ENCODE results near the gene GMEB1. TPM values are rescaled to one million over a fixed set of nuclear protein-coding genes. Genes with fewer than 3 reads are reported as not detected.

Gene GMEB1
- total and polyA plus RNA-seq, 5 donors: 2.9 to 7.7 (median 7.2) TPM

DNA sequence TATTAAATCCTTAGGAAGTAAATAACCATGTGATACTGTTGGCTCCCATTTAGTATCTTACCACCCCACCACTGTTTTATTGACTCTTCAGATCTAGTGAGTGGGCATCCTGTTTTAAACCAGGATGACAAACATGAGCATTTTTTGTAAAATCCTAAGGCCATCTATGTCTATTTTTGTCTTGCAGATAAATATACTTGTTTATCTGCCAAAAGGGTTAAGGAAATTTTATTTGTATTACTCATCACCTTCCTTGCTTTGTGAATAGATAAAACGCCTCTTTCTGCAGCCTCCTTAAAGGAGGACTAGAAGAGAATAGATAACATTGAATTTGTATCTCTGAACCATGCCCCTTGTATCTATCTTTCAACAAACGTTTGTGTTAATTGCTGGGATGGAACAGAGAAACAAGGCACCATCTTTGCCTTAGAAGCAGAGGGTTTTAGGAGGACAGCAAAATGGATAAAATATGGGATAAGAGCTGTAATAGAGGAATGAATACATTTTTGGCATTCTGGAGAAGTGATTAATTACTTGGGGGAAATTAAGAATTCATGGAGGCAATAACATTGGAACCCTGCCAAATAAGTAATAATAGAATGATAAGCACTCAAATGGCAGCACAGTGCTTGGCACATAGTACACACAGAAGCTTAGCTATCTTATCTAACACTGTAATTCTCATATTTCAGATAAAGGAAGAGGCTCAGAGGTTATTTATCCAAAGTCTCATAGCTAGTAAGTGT is 82.9 kb downstream of the GMEB1 start:
- H3K4me1 ChIP-seq (ENCODE audit: control insufficient read depth, insufficient read depth, low read length): peaks cover 11% of the 10 kb centered on the region
- intact Hi-C loops (cut with DNase I): no loop called here
- H3K4me3 ChIP-seq (ENCODE audit: low read length): no peak overlapping the region
- no peak for DNase-seq
- ATAC-seq: peak in 1 of 2 donors; percentile 33
- H3K27me3 ChIP-seq (ENCODE audit: control insufficient read depth, insufficient read depth): no peaks in the 10 kb centered on the region
- WGBS: 7% methylated on average over 2 of the region's 2 CpGs
- H3K27ac ChIP-seq (ENCODE audit: low read length): no peak overlapping the region
- H3K9me3 ChIP-seq (ENCODE audit: control insufficient read depth, low read length): no peaks in the 10 kb centered on the region

DNA sequence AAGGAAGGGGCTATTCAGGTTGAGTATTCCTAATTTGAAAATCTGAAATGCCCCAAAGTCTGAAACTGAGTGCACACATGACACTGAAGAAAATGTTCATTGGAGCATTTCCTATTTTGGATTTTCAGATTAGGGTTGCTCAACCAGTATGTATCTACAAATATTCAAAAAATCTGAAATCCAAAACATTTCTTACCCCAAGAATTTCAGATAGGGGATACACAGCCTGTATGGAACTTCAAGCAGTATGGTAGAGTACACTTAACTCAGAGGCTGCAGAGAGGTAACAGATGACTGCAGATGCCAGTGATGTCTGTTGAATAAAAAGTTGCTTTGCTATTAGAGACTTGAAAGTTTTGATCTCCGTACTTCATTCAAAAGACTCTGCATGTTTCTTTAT is 87.1 kb downstream of the GMEB1 start:
- H3K4me1 ChIP-seq (ENCODE audit: control insufficient read depth, insufficient read depth, low read length): peaks cover 11% of the 10 kb centered on the region
- H3K4me3 ChIP-seq (ENCODE audit: low read length): no peak overlapping the region
- no peak for ATAC-seq
- no peaks in the 10 kb centered on the region for H3K27me3 ChIP-seq (ENCODE audit: control insufficient read depth, insufficient read depth)
- no peaks in the 10 kb centered on the region for H3K9me3 ChIP-seq (ENCODE audit: control insufficient read depth, low read length)
- intact Hi-C loops (cut with DNase I): no loop called here
- WGBS: 52% methylated on average over 1 of the region's 1 CpG
- DNase-seq: no peak
- H3K27ac ChIP-seq (ENCODE audit: low read length): no peak overlapping the region

- WGBS: 47% methylated on average over 5 of the region's 5 CpGs
- peaks cover 10% of the 10 kb centered on the region for H3K4me1 ChIP-seq (ENCODE audit: control insufficient read depth, insufficient read depth, low read length)
- intact Hi-C loops (cut with DNase I): no loop called here
- no peaks in the 10 kb centered on the region for H3K9me3 ChIP-seq (ENCODE audit: control insufficient read depth, low read length)
- H3K27ac ChIP-seq (ENCODE audit: low read length): no peak overlapping the region
- ATAC-seq (no peak), DNase-seq (no peak)
- no peaks in the 10 kb centered on the region for H3K27me3 ChIP-seq (ENCODE audit: control insufficient read depth, insufficient read depth)
- H3K4me3 ChIP-seq (ENCODE audit: low read length): no peak overlapping the region
Observed at GRCh38 chr1:28756846-28757245, 88.3 kb downstream of the GMEB1 start.

DNA sequence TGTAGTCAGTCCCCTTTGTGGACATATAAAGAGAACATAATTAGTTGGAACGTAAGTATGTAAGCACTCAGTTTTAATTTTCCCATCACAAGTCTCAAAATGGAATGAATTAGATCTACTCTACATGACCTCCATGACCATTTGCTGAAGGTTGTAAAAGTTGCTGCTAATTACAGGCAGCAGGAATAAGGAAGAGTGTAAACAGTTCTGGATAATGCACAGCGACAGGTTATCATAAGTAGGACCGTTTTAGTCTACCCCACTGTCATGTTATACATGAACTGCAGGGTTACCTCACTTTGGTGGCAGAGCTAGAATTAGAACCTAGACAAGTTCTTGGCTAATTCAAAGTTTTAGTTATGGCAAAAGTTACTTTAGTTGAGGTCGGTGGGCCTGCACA is 89.8 kb downstream of the GMEB1 start:
- ATAC-seq: no peak

GRCh38 chr1:28759257-28759656 is 90.7 kb downstream of the GMEB1 start:
- Histone ChIP-seq H3K27ac (ENCODE audit: low read length) (no peak overlapping the region), H3K9me3 (ENCODE audit: control insufficient read depth, low read length) (no peaks in the 10 kb centered on the region), H3K4me3 (ENCODE audit: low read length) (no peak overlapping the region), H3K27me3 (ENCODE audit: control insufficient read depth, insufficient read depth) (no peaks in the 10 kb centered on the region), H3K4me1 (ENCODE audit: control insufficient read depth, insufficient read depth, low read length) (peaks cover 7% of the 10 kb centered on the region)
- intact Hi-C loops (cut with DNase I): no loop called here
- DNase-seq: no peak
- ATAC-seq: no peak
- WGBS: 98% methylated on average over 3 of the region's 3 CpGs

More for the DNA sequence above, 89.8 kb downstream of the GMEB1 start:
- intact Hi-C loops (cut with DNase I): no loop called here
- Histone ChIP-seq H3K9me3 (ENCODE audit: control insufficient read depth, low read length) (no peaks in the 10 kb centered on the region), H3K27me3 (ENCODE audit: control insufficient read depth, insufficient read depth) (no peaks in the 10 kb centered on the region), H3K4me1 (ENCODE audit: control insufficient read depth, insufficient read depth, low read length) (peaks cover 7% of the 10 kb centered on the region), H3K27ac (ENCODE audit: low read length) (no peak overlapping the region), H3K4me3 (ENCODE audit: low read length) (no peak overlapping the region)
- DNase-seq: no peak
- 65% methylated on average over 4 of the region's 4 CpGs for WGBS

- no peaks in the 10 kb centered on the region for H3K9me3 ChIP-seq (ENCODE audit: control insufficient read depth, low read length)
- 99% methylated on average over 5 of the region's 5 CpGs for WGBS
- H3K27me3 ChIP-seq (ENCODE audit: control insufficient read depth, insufficient read depth): no peaks in the 10 kb centered on the region
- intact Hi-C loops (cut with DNase I): no loop called here
- H3K4me3 ChIP-seq (ENCODE audit: low read length): no peak overlapping the region
- no peak overlapping the region for H3K27ac ChIP-seq (ENCODE audit: low read length)
- ATAC-seq (no peak), DNase-seq (no peak)
- H3K4me1 ChIP-seq (ENCODE audit: control insufficient read depth, insufficient read depth, low read length): peaks cover 4% of the 10 kb centered on the region
Observed at GRCh38 chr1:28761189-28761588, 92.6 kb downstream of the GMEB1 start.

GRCh38 chr1:28766532-28767183 is 98.1 kb downstream of the GMEB1 start:
- no peaks in the 10 kb centered on the region for H3K27me3 ChIP-seq (ENCODE audit: control insufficient read depth, insufficient read depth)
- no peak for DNase-seq
- 94% methylated on average over 2 of the region's 2 CpGs for WGBS
- no peak overlapping the region for H3K27ac ChIP-seq (ENCODE audit: low read length)
- no peaks in the 10 kb centered on the region for H3K4me1 ChIP-seq (ENCODE audit: control insufficient read depth, insufficient read depth, low read length)
- no peak overlapping the region for H3K4me3 ChIP-seq (ENCODE audit: low read length)
- ATAC-seq: no peak
- intact Hi-C loops (cut with DNase I): no loop called here
- H3K9me3 ChIP-seq (ENCODE audit: control insufficient read depth, low read length): no peaks in the 10 kb centered on the region

Other genes with a start within 250 kb of the GMEB1 start
- gene RCC1, start 162.7 kb upstream of the GMEB1 start, total RNA-seq: 1 to 10 TPM; 4.4 to 8.3 (median 6.7) TPM
- 4.1 TPM for gene RCC1, start 162.7 kb upstream of the GMEB1 start, polyA plus RNA-seq
- gene TRNAU1AP, start 115.7 kb upstream of the GMEB1 start, total RNA-seq: 10 to 100 TPM; 13.4 to 19.0 (median 16.1) TPM
- gene TRNAU1AP, start 115.7 kb upstream of the GMEB1 start, polyA plus RNA-seq: 17.0 TPM
- 1 to 10 TPM; 1.3 to 1.8 (median 1.4) TPM for gene RAB42, start 76.5 kb upstream of the GMEB1 start, total RNA-seq
- gene RAB42, start 76.5 kb upstream of the GMEB1 start, polyA plus RNA-seq: 0.59 TPM
- 10 to 100 TPM; 17.2 to 23.7 (median 21.9) TPM for gene TAF12, start 25.7 kb upstream of the GMEB1 start, total RNA-seq
- gene TAF12, start 25.7 kb upstream of the GMEB1 start, polyA plus RNA-seq: 34.0 TPM
- not detected for gene RNU11, start 20.2 kb upstream of the GMEB1 start, total RNA-seq
- not detected for gene RNU11, start 20.2 kb upstream of the GMEB1 start, polyA plus RNA-seq
- 10 to 100 TPM; 34.0 to 43.3 (median 36.1) TPM for gene YTHDF2, start 68.2 kb downstream of the GMEB1 start, total RNA-seq
- 27.2 TPM for gene YTHDF2, start 68.2 kb downstream of the GMEB1 start, polyA plus RNA-seq
- gene OPRD1, start 143.4 kb downstream of the GMEB1 start, total RNA-seq: not detected
- gene OPRD1, start 143.4 kb downstream of the GMEB1 start, polyA plus RNA-seq: under 0.01 TPM
- gene EPB41, start 245.8 kb downstream of the GMEB1 start, total RNA-seq: 10 to 100 TPM; 14.2 to 21.1 (median 18.4) TPM
- gene EPB41, start 245.8 kb downstream of the GMEB1 start, polyA plus RNA-seq: 8.9 TPM